Mesodermal cell (in vitro differentiated cells): ENCODE data around the gene OGFR.
A peak's percentile ranks its signal among the peaks of the same experiment; 100 is the strongest.

Source experiments
- H3K27ac ChIP-seq: 2 replicates; pipeline ENCODE4 v1.7.0; 2013; ENCODE audit warnings: mild to moderate bottlenecking, low read depth, low read length, moderate library complexity; ENCODE audit not compliant: severe bottlenecking
- H3K36me3 ChIP-seq: 2 replicates; pipeline ENCODE4 v1.7.1; 2013; ENCODE audit warnings: mild to moderate bottlenecking, low read length, moderate library complexity; ENCODE audit not compliant: control insufficient read depth, insufficient read depth
- H3K4me1 ChIP-seq: one replicate; pipeline ENCODE4 v1.7.1; 2013; ENCODE audit warnings: mild to moderate bottlenecking, low read length; ENCODE audit not compliant: insufficient read depth, control insufficient read depth, poor library complexity, severe bottlenecking
- H3K4me3 ChIP-seq: 2 replicates; pipeline ENCODE4 v1.7.0; 2013; ENCODE audit warnings: low read length, control low read depth, mild to moderate bottlenecking; ENCODE audit not compliant: insufficient read depth, poor library complexity, severe bottlenecking; ENCODE audit errors: extremely low read depth
- H3K9me3 ChIP-seq: 2 replicates; pipeline ENCODE4 v1.7.1; 2013; ENCODE audit warnings: mild to moderate bottlenecking, low read length, moderate library complexity; ENCODE audit not compliant: control insufficient read depth
- WGBS, 2 experiments: methylation state at CpG; one replicate each; pipeline ENCODE4 v1.1.5; 2013; ENCODE audit warnings: missing lambda C conversion rate in 2 of 2; ENCODE audit not compliant: insufficient coverage in 2 of 2; 5-methylcytosine and 5-hydroxymethylcytosine counted together

Gene OGFR

DNA sequence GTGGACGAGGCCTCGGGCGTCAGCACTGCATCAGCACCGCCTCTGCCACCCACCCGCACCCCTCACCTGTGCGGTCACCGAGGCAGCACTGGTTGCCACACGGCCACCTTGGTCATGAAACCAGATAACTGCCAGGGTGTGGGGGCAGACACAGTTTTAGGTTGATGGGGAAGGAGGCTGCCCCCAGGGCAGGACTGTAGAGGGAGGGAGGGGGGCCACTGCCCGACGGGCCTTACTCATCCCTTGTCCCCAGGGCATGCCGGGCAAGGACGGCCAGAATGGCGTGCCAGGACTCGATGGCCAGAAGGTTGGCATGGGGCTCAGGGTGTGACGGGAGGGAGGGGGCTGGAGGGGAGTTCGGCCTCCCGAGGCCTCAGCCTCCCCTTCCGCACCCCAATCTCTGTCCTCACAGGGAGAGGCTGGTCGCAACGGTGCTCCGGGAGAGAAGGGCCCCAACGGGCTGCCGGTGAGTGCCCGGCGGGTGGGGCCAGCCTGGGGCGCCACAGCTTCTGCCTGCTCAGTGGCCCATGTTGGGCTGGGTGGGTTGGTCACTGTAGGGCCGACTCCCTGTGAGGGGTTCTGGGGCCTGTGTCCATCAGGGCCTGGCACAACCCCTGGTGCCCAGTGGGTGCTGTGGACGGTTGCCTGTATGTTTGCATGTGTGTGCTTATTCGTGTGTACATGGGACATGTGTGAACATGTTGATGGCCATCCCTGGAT lies 24.0 kb downstream of the OGFR start:
- H3K27ac ChIP-seq = no peak overlapping the region
- no peaks in the 10 kb centered on the region for H3K9me3 ChIP-seq
- H3K4me3 ChIP-seq = no peak overlapping the region
- peaks cover 22% of the 10 kb centered on the region for H3K4me1 ChIP-seq
- 95 to 96% methylated on average over 16 to 19 of the region's 29 CpGs for WGBS, 2 experiments
- H3K36me3 ChIP-seq = peaks cover 39% of the 10 kb centered on the region

DNA sequence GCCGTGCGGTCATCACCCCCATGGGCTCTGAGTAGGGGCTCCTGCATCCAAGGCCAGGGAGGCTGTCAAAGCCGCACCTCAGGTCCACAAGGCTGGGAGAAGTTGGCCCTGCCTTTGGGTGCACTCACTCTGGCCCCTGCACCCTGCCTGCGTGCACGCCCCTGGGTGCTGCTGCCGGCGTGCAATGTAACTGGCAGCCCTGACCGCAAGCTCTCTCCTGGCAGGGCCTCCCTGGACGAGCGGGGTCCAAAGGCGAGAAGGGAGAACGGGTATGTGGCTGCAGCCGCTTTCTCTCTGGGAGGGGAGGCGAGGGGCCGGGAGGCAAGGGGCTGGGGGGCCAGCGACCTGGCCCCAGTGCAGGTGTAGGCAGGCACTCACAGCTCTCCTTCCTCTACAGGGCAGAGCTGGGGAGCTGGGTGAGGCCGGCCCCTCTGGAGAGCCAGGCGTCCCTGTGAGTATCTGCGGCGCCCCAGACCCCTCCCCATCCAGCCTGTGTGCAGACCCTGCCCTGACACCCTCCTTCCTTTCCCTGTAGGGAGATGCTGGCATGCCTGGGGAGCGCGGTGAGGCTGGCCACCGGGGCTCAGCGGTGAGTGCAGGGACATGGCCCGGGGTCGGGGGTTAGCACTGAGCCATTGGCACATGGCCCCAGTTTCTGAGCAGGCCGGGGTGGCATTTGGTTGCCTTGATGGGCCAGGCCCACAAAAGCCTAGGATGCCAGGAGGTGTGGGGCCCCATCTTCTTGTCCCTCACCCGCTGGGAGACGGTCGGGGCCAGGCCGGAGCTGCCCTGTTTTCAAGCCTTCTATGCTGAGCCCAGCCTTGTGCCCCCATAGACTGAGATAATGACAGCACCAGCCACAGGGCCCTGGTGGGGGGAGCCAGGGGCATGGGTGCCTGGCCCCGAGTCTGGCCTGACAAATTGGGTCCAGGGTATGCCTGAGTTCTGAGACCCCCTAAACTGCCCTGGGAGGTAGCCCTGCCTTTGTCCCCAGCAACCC lies 24.9 kb downstream of the OGFR start:
- H3K36me3 ChIP-seq = peaks cover 39% of the 10 kb centered on the region
- no peak overlapping the region for H3K4me3 ChIP-seq
- WGBS, 2 experiments = 94 to 96% methylated on average over 20 to 28 of the region's 32 CpGs
- peaks cover 13% of the 10 kb centered on the region for H3K4me1 ChIP-seq
- H3K9me3 ChIP-seq = no peaks in the 10 kb centered on the region
- H3K27ac ChIP-seq = no peak overlapping the region

DNA sequence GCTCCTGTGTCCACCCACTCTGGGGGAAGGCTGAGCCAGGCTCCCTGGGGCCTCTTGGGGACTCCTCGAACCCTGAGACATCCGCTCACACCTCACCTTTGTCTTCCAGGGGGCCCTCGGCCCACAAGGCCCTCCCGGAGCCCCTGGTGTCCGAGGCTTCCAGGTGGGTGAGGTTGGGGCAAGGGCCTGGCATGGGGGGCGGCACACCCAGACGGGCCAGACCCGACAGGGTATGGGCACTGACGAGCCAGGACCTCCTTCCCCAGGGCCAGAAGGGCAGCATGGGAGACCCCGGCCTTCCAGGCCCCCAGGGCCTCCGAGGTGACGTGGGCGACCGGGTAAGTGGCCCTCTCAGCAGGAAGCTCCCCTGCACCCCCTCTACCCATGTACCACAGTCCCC lies 25.6 kb downstream of the OGFR start:
- WGBS, 2 experiments = 100% methylated on average over 7 of the region's 14 CpGs; no CpG with 5 or more reads in 1 of the 2 experiments
- Histone ChIP-seq H3K27ac (no peak overlapping the region), H3K4me1 (peaks cover 10% of the 10 kb centered on the region), H3K9me3 (no peaks in the 10 kb centered on the region), H3K36me3 (peaks cover 42% of the 10 kb centered on the region), H3K4me3 (no peak overlapping the region)

DNA sequence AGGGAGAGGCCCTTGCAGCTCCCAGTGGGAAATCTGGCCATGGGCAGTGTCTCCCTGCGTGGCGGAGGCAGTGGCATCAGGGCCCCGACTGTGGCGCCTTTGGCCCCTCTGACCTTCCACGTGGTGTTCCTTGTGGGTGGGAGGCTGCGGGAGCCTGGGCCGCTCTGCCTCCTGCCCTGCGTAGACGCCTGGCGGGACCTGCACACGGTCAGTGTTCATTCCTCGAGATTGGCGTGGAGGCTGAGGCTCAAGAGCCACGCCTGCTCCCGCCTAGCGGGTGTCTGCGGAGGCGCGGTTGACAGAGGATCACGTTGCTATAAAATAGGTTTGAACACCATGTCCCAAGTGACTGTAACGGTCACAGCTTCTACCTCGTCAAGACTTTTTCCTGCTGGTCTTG lies 26.2 kb downstream of the OGFR start:
- Histone ChIP-seq H3K27ac (no peak overlapping the region), H3K4me1 (peaks cover 10% of the 10 kb centered on the region), H3K9me3 (no peaks in the 10 kb centered on the region), H3K36me3 (peaks cover 48% of the 10 kb centered on the region), H3K4me3 (no peak overlapping the region)
- WGBS, 2 experiments = 94 to 95% methylated on average over 22 of the region's 22 CpGs

DNA sequence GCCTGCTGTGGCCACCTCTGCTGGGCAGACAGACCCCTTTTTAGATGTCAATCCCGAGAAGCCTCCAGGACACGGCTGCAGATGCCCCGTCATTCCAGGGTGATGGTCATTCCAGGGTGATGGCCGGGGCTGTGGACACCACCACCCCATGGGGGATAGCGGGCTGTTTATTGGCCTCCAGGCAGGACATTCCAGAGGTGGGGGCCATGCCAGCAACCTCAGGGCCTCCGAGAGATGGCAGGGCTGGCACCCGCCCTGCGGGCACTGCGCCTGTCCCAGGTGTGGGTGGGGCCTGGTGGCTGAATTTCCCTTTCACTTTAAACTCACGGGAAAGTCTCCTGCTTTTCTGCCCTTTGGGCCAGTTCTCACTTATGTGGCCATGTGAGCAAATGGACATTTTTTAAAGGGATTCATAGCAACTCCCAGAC lies 26.7 kb downstream of the OGFR start:
- H3K4me1 ChIP-seq = peaks cover 10% of the 10 kb centered on the region
- no peak overlapping the region for H3K4me3 ChIP-seq
- WGBS, 2 experiments = 89 to 91% methylated on average over 7 to 8 of the region's 10 CpGs
- peak overlapping the region; percentile 16 for H3K27ac ChIP-seq
- peaks cover 52% of the 10 kb centered on the region for H3K36me3 ChIP-seq
- no peaks in the 10 kb centered on the region for H3K9me3 ChIP-seq

DNA sequence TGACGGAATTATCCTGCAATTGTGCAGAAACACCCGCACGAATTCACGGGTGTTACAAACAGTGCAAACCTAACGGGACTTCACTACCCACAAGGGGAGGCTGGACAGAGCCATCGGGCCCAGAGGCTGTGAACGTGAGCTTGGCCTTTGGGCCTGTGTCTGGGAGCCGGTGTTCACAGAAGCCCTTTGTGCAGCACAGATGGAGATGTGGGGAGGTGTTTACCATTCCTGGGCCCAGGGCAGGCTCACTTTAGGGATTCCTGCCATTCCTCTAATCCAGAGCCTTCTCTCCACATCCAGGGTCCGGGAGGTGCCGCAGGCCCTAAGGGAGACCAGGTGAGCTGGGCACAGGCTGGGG lies 27.2 kb downstream of the OGFR start:
- Histone ChIP-seq H3K4me1 (peaks cover 10% of the 10 kb centered on the region), H3K36me3 (peaks cover 52% of the 10 kb centered on the region), H3K9me3 (no peaks in the 10 kb centered on the region), H3K27ac (peak overlapping the region; percentile 16), H3K4me3 (no peak overlapping the region)
- WGBS, 2 experiments = 90 to 97% methylated on average over 10 of the region's 10 CpGs

DNA sequence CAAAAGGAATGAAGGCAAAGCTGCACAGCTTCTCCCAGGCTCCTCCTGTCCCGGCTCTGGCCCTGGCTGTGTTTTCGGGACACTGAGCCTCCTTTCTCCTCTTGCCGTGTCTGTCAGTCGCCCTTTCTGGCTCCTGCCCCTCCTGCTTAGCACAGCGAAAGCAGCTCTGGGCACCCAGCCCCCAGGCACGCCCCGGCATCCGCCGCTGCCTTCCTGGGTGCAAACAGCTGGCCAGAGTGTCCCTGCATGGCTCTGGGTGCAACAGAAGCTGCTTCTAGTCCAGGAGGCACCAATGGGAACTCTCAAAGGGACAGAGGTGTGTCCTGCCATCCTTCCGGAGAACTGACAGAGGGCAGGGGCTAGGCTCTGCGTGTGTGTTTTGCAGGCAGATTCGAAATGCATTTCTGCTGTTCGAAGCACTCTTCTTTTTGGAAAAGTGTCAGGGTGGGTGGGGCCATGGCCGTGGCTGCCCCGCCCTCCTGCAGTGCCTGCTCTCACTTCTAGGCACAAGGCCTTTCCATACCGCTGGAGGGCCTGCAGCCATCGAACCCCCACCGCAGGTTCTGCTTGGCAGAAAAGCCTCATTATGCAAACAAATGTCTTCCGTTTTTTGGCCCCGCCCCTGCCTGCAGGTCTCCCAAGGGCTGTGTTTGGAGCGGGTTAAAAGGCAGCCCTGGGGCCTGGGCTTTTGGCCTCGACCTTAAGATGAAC lies 27.7 kb downstream of the OGFR start:
- Histone ChIP-seq H3K9me3 (no peaks in the 10 kb centered on the region), H3K36me3 (peaks cover 57% of the 10 kb centered on the region), H3K27ac (peak overlapping the region; percentile 29), H3K4me3 (no peak overlapping the region), H3K4me1 (peaks cover 10% of the 10 kb centered on the region)
- WGBS, 2 experiments = 65 to 74% methylated on average over 20 to 22 of the region's 22 CpGs

DNA sequence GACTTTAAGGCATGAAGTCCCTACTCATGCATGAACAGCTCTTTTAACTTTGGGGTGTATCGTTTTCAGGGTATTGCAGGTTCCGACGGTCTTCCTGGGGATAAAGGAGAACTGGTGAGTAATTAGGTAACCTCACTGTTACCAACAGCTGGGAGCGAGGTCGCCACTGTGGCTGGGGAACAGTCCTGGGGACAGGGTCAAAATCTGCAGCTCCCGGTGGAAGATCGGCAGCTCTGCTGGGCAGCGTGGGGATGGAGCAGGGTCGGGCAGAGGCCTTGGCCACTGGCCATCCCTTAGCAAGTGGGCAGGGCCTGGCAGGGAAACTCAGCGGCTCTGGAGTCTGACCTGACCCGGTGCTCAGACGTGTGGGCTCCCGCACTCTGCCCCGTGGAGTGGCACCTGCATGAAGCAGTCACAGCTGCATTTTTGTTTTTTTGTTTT lies 28.3 kb downstream of the OGFR start:
- Histone ChIP-seq H3K4me3 (no peak overlapping the region), H3K36me3 (peaks cover 55% of the 10 kb centered on the region)

DNA sequence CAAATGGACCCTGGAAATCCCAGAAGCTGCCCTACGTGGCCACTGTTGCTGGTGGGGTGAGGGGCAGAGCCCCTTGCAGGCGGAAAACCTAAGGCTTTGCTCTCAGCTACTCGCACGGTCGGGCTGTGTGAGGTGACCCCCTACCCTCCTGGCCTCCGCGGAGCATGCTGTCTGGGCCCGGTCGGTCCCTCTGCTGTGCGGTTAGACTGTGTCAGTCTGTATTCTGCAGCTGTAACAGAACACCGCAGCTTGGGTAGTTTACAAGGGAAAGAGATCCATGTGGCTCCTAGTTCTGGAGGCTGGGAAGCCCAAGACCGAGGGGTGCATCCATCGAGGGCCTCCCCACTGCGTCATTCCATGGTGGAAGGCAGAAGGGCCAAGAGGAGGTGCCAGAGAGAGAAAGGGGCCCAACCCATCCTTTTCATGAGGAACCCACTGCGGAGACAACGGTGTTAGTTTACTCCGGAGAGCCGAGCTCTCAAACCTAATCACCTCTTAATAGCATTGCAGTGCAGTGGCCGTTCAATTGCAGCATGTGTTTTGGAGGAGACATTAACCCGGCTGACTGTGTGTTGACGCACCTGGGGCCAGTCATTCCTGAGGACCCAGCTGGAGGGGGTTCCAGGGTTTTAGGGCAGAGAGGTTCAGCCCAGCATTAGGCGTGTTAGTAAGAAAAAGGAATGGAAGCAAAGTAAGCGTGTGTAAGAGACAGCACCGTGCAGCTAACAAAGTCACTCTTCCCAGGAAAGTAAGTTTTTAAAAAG lies 30.5 kb downstream of the OGFR start:
- H3K4me3 ChIP-seq = no peak overlapping the region
- peaks cover 51% of the 10 kb centered on the region for H3K36me3 ChIP-seq
- H3K4me1 ChIP-seq = peaks cover 10% of the 10 kb centered on the region
- WGBS, 2 experiments = 97% methylated on average over 20 to 22 of the region's 24 CpGs
- no peak overlapping the region for H3K27ac ChIP-seq
- H3K9me3 ChIP-seq = no peaks in the 10 kb centered on the region

More for the DNA sequence above, 28.3 kb downstream of the OGFR start:
- no peak overlapping the region for H3K27ac ChIP-seq
- 88 to 95% methylated on average over 11 to 14 of the region's 14 CpGs for WGBS, 2 experiments
- peaks cover 10% of the 10 kb centered on the region for H3K4me1 ChIP-seq
- no peaks in the 10 kb centered on the region for H3K9me3 ChIP-seq
